HG03558 (cell line): Measurements from ENCODE around the gene DET1.
"Not testable (repeated sequence)": the region's sequence is repeated elsewhere in the genome, so short reads cannot be mapped to it uniquely, and the experiment has no call there.

ENCODE experiments used
- ATAC-seq: cut with Tn5 transposase; IDR thresholded peaks from one replicate; pipeline ENCODE4 v1.9.1; 2021; ENCODE audit warnings: moderate number of reproducible peaks; ENCODE audit not compliant: unreplicated experiment; ENCODE audit errors: extremely low read depth

DET1 gene

GRCh38 chr15:88546248-88547129 lies at the start of gene DET1:
DET1 (minus strand) TSS chr15:88546681; CDS start chr15:88531705, 14,976 bp downstream.
- peak; percentile 97 for ATAC-seq

- no peak for ATAC-seq
These were observed 44.9 kb upstream of the DET1 start for GRCh38 chr15:88591384-88591783.

- ATAC-seq = no peak
These were observed 44.3 kb upstream of the DET1 start for GRCh38 chr15:88590759-88591158.

- no peak for ATAC-seq
These were observed 40.1 kb upstream of the DET1 start for GRCh38 chr15:88586401-88587162.

GRCh38 chr15:88580532-88580931 lies 34.1 kb upstream of the DET1 start:
- no peak for ATAC-seq

GRCh38 chr15:88579322-88579721 lies 32.8 kb upstream of the DET1 start:
- ATAC-seq = no peak

- ATAC-seq = no peak
These were observed 28.2 kb upstream of the DET1 start for GRCh38 chr15:88574655-88575054.

- no peak for ATAC-seq
These were observed 27.6 kb upstream of the DET1 start for GRCh38 chr15:88574077-88574476.

- ATAC-seq = no peak
These were observed 25.4 kb upstream of the DET1 start for GRCh38 chr15:88571852-88572259.

- ATAC-seq = no peak
These were observed 24.8 kb upstream of the DET1 start for GRCh38 chr15:88571153-88571851.

GRCh38 chr15:88568589-88568988 lies 22.1 kb upstream of the DET1 start:
- no peak for ATAC-seq

- ATAC-seq = no peak
These were observed 18.3 kb upstream of the DET1 start for GRCh38 chr15:88564741-88565140.

- no peak for ATAC-seq
These were observed 17.2 kb upstream of the DET1 start for GRCh38 chr15:88563638-88564037.

GRCh38 chr15:88559565-88559964 lies 13.1 kb upstream of the DET1 start:
- not testable (repeated sequence) for ATAC-seq

GRCh38 chr15:88558026-88558425 lies 11.5 kb upstream of the DET1 start:
- ATAC-seq = not testable (repeated sequence)

- ATAC-seq = not testable (repeated sequence)
These were observed 1.5 kb upstream of the DET1 start for GRCh38 chr15:88548009-88548408.

- ATAC-seq = not testable (repeated sequence)
These were observed 768 bp downstream of the DET1 start for GRCh38 chr15:88545578-88546247.

- ATAC-seq = no peak
These were observed 3.3 kb downstream of the DET1 start for GRCh38 chr15:88543065-88543776.

- ATAC-seq = no peak
These were observed 4.1 kb downstream of the DET1 start for GRCh38 chr15:88542342-88542733.
